DMS79 (cell line): ENCODE results near the gene KCNJ16.

Experiments
- DNase-seq: peaks from one replicate; lab custom pipeline; 2025; lab: John Stamatoyannopoulos, UW

KCNJ16 gene

DNA sequence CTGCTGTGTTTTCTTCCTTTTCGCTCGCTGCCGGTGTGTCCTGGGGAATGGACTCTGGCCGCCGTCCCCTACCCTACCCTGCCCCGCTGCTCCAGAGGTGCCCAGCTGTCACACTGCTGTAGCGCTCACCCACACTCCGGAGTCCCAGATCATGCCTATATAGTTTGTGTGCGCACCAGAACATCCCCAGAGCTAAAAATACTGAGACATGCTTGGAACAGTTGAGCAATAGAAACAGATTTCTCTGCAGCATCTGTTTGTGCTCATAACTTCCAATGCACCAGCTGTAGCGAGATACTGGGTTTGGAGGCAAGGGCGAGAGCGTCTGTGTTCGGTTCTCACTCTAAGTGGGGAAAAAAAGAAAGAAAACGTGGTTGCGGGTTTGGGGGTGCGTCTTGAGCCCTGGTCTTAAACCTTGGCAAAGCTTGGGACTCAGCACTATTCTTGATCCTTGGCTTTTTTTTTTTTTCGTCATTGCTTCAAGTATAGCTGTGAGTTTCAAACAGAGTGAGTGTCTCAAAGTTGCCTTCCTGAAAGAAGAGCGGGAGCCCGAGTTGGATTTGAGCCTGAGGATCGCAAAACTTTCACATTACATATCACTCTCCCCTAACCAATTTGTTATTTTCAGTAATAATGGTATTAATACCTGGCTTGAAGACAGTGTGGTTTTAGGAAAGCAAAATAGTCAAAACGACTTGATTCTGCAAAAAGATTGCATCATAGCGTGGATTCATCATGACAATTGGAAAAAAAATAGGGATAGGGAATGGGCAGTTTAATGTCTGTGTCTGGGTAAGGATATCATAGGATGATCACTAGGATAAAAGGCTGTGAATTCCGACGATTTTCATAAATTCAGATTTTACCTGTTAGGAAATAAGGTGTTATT, 94.9 kb downstream of the KCNJ16 start:
- no peak for DNase-seq

DNA sequence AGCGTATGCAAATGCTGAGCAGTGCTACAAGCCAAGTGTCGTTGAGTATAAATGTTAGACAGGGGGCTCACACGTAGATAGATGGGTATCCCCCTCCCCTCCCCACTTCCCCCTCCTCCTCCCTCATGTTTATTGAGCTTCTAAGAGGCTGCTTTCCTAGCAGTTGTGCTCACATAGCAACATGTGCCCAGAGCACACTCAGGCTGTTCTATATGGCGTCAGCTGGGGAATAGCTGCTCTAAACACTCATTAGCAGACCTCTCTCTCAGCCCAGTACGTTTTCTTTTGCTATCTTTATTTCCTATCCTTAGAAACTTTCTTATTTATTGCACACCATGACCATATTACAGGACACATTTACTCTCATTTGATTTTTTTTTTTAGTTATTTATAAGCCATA, 96.1 kb downstream of the KCNJ16 start:
- no peak for DNase-seq

- DNase-seq = no peak
These were observed 97.4 kb downstream of the KCNJ16 start for GRCh38 chr17:70172449-70172848.

DNA sequence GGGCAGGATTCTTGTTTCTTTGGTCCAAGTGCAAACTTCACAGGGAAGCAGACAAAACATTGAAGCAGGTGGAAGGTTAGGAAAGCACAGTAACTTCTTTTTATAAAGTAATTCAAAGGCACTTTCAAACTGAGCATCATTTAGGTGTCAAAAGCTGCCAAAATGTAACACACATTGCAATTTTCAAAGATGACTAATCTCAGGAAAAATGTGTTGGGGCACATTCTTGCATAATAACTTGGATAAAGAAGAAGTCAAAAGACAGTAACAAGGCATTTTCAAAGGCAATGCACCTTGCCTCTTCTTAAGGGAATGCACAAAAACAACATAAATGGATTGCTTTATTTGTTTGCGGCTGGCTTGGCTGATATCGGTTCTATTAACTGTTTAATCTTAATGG, 97.9 kb downstream of the KCNJ16 start:
- no peak for DNase-seq

- DNase-seq = no peak
These were observed 98.7 kb downstream of the KCNJ16 start for GRCh38 chr17:70173681-70174080.

DNA sequence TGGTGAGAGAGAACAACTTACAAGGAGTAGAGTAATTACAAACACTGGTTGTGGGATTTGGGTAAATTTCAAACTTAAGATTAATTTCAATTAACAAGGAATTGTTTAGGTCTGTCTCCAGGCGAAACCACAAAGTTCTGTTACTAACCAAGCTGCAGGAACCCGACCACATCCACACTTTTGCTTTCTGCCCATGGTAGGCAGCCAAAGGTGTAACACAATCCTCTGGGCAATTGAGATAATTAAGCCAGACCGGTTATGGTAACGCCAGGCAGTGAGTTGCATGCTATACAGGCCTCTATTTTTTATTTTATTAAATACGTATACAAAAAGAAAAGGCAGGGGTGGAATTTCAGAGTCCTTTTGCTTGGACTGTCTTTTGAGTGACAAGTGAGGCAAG, 106.4 kb downstream of the KCNJ16 start:
- DNase-seq = no peak

DNA sequence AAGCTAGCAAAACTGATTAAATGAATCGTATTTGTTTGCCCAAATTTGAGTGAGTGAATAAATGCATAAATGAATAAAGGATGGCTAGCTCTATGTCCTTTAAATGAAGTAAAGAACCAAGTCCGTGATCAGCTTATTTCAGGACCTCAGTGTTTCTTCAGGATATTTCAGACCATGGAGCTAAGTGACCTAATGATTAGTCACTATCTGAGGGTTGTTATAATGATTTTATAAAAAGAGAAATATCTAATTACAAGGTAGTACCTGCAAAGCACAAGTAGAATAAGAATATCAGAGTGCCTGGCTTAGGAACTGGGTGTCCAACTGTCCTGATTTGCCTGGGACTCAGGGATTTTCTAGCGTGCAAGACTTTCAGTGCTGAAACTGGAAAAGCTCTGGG, 106.8 kb downstream of the KCNJ16 start:
- no peak for DNase-seq

DNA sequence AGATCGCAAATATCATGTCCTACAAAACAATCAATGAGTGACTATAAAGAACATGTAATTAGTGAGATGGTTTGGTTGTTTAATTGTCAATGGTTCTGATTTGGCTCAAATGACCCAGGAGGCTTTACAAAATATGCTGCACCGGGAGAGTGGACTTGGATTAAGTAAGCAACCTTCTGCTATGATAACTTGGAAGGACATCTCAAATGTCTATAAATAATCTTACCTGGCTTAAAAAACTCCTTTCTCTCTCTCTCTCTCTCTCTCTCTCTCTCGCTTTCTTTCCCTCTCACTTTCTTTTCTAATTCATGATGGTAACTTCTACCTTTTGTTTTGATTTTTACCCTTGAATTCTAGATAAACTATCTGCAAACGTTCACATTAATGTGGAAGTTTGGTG, 108.5 kb downstream of the KCNJ16 start:
- no peak for DNase-seq

GRCh38 chr17:70184207-70184606, 109.2 kb downstream of the KCNJ16 start:
- DNase-seq = no peak

DNA sequence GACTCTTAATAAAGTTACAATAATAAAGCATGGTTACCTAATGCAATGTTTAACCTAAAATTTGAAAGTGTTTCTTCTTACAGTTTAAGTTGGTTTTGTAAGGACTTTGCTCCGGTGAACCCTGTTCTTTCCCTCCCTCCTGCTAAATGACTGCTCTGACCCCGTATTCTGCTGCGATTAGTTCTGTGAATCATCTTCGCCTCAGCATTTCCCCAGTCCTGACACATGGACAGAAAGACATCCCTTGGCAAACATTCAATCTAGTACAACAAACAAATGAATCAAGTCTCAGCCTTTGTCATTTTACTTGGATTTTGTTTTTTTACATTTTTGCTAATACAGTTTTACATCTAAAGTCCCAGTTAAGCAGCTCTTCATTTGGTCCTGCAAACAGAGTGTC, 109.7 kb downstream of the KCNJ16 start:
- no peak for DNase-seq
